ENCODE results near the gene CIRBP.

The CIRBP gene

DNA sequence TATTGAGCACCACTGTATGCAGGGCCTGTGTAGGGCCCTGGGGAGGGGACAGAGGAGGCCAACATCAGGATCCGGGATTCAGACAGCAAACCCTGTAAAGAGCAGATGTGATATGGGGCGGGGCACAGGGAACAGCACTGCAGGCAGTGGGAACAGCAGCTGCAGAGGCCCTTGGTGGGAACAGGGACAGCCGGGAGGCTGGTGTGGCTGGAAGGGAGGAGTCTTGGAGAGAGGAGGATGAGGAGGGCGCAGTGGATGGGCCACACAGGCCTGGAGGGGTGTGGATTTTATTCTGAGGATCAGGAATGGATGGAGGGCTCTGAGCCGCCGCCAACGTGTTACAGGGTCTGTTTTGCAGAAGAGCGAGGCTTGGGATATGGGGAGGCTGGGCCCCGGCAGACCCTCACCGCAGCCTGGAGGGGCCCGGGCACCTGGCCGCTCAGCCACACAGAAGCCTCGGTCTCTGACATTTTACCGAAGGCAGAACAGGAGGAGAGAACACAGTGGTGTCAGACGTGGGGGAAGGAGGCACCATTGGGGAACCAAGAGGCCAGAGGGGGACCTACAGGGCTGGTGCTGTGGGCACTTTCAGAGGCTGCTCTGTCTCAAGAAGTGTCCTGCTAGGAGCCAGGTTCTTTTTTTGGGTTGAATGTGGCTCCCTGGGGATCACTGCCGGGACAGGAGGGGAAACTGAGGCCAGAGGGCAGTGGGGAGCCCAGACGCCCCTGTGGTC, 23.5 kb downstream of the CIRBP start:
- DNase-seq (ENCODE audit: extremely low spot score): no peak
- ChIA-PET CTCF (no interaction called here), POLR2A (interaction anchor here (1.0 kb wide), 1 partner anchor 24 kb away, joined by 4 read pairs; the partner anchor contains the start of gene CIRBP)
- TF ChIP-seq, protein P1, sequence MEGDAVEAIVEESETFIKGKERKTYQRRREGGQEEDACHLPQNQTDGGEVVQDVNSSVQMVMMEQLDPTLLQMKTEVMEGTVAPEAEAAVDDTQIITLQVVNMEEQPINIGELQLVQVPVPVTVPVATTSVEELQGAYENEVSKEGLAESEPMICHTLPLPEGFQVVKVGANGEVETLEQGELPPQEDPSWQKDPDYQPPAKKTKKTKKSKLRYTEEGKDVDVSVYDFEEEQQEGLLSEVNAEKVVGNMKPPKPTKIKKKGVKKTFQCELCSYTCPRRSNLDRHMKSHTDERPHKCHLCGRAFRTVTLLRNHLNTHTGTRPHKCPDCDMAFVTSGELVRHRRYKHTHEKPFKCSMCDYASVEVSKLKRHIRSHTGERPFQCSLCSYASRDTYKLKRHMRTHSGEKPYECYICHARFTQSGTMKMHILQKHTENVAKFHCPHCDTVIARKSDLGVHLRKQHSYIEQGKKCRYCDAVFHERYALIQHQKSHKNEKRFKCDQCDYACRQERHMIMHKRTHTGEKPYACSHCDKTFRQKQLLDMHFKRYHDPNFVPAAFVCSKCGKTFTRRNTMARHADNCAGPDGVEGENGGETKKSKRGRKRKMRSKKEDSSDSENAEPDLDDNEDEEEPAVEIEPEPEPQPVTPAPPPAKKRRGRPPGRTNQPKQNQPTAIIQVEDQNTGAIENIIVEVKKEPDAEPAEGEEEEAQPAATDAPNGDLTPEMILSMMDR (IDR thresholded peaks at IDR 0.05; ENCODE audit: control extremely low read depth, extremely low read depth, low read depth, missing control alignments): no peak

DNA sequence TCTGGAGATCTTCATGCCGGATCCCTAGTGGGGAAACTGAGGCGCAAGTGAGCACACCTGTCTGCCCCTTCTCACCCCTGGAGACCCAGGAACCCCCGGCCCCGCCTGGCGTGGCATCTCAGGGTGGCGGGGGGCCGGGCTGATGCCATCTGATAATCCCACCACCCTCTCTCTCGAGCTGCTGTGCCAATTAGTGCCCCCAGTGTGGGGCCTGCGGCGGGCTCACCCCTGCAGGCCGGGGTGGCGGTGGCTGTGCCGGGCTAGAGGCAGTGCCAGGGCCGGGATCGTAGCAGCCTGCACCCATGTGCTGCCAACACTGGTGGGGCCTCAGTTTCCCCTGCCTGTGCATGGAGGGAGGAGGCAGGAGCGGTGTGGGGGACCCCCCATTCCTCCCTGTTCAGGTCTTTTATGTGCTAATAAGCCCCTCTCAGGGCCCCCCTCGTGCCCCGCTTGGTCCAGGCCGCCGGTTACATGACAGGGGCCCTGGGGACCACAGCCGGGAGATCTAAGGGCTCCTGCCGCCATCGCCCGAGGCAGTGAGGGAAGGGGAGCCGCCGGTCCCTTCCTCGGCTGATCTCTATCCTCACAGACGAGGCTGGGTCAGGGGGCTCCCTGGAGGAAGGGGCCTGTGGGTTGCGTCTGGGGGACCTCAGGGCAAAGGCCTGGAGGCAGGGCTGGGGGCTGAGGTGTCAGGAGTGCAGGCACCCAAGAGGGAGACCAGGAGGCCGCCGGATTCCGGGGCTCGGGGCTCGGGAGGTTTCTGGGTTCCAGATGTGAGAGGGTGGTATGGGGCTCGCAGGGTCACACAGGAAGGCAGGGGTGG, 24.9 kb downstream of the CIRBP start:
- ChIA-PET POLR2A (no interaction called here), CTCF (interaction anchor here (1.3 kb wide), 1 partner anchor 15 kb away, joined by 4 read pairs; no protein-coding TSS in a partner anchor)
- no peak for DNase-seq (ENCODE audit: extremely low spot score)
- TF ChIP-seq, protein P1 (IDR thresholded peaks at IDR 0.05; ENCODE audit: control extremely low read depth, extremely low read depth, low read depth, missing control alignments): no peak

DNA sequence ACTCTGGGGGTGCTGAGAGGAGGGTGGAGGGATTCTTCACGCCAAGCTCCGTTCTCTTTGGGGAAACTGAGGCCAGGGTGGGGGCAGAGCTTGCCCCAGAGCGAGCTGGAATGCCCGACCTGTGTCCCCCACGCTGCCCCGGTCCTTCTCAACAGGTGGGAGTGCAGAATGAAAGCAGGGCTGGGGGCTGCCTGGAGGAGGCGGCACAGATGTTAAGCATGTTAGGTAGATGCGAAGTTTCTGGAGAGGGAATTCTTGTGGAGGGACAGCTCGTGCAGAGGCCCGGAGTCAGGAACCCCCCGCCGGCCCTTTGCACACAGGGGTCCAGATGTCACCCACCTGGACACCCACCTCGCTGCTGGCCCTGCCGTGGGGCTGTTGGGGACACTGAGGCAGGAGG, 25.6 kb downstream of the CIRBP start:
- TF ChIP-seq, protein P1 (IDR thresholded peaks at IDR 0.05; ENCODE audit: control extremely low read depth, extremely low read depth, low read depth, missing control alignments): no peak
- DNase-seq (ENCODE audit: extremely low spot score): no peak
- ChIA-PET POLR2A (no interaction called here), CTCF (interaction anchor here (1.3 kb wide), 1 partner anchor 15 kb away, joined by 4 read pairs; no protein-coding TSS in a partner anchor)

DNA sequence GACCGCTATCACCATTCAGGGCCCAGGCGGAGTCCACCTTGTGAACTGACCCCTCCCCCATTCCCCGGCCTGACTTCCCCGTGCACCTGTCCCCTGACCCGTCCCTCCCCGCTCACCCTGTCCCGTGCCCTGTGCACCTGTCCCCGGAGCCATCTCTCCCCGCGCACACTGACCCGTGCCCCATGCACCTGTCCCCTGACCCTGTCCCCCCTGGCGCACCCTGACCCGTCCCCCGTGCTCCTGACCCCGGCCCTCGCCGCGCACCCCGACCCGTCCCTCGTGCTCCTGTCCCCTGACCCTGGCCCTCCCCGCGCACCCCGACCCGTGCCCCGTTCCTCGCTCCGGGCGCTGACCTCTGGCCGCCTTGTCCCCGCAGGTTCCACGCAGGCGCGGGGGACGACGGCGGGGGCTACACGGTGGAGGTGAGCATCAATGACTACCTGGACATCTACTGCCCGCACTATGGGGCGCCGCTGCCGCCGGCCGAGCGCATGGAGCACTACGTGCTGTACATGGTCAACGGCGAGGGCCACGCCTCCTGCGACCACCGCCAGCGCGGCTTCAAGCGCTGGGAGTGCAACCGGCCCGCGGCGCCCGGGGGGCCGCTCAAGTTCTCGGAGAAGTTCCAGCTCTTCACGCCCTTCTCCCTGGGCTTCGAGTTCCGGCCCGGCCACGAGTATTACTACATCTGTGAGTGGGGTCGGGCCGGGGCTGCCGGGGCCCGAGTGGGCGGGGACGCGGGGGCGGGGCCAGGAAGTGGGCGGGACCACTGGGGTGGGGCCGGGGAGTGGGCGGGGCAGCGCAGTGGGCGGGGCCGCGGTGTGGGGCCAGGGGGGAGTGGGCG, 26.3 kb downstream of the CIRBP start:
- peak; percentile 69 for DNase-seq (ENCODE audit: extremely low spot score)
- POLR2A ChIA-PET: interaction anchor here (0.6 kb wide), 1 partner anchor 164 kb away, joined by 3 read pairs; no protein-coding TSS in a partner anchor
- CTCF ChIA-PET: no interaction called here
- TF ChIP-seq, protein P1 (IDR thresholded peaks at IDR 0.05; ENCODE audit: control extremely low read depth, extremely low read depth, low read depth, missing control alignments): no peak

DNA sequence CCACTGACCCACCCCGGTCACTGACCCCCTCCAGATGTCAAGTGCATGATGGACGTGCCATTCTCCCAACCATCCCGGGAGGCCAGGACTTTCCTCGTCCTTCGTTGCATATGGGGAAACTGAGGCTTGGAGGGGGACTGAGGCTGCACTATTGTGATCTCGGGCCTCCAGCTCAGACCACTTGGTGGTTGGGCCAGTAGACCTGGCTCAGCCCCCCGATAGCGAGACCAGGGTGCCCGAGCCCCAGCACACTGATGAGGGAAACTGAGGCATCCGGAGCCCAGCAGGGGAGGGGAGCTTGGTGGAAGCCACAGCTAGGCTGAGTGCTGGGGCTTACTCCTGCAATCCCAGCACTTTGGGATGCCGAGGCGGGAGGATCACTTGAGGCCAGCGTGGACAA, 26.9 kb downstream of the CIRBP start:
- DNase-seq (ENCODE audit: extremely low spot score): no peak
- TF ChIP-seq, protein P1 (IDR thresholded peaks at IDR 0.05; ENCODE audit: control extremely low read depth, extremely low read depth, low read depth, missing control alignments): no peak
- POLR2A ChIA-PET: interaction anchor here (0.6 kb wide), 1 partner anchor 163 kb away, joined by 3 read pairs; no protein-coding TSS in a partner anchor
- CTCF ChIA-PET: no interaction called here

Data from GM10248 (cell line).